Suprapubic skin (tissue), 4 donors: ENCODE measurements around the gene SLC4A9. TPM values are rescaled to one million over a fixed set of nuclear protein-coding genes. Genes with fewer than 3 reads are reported as not detected.

Experiments used
- DNase-seq, 2 donors: peaks; one replicate each; pipeline ENCODE4 v3.0.0-alpha.2; 2019; ENCODE audit warnings: low spot score in 2 of 2
- H3K27ac ChIP-seq: fragments of 200-600 bp; sonication (generic); one replicate; pipeline ENCODE4 v1.5.1; 2019
- H3K27me3 ChIP-seq: fragments of 200-600 bp; sonication (generic); one replicate; pipeline ENCODE4 v1.5.1; 2019
- H3K36me3 ChIP-seq: fragments of 200-600 bp; sonication (generic); one replicate; pipeline ENCODE4 v1.5.1; 2019
- H3K4me1 ChIP-seq: fragments of 200-600 bp; sonication (generic); one replicate; pipeline ENCODE4 v1.5.1; 2019
- H3K4me3 ChIP-seq: fragments of 200-600 bp; sonication (generic); one replicate; pipeline ENCODE4 v1.5.1; 2019; ENCODE audit warnings: mild to moderate bottlenecking
- H3K9me3 ChIP-seq: fragments of 200-600 bp; sonication (generic); one replicate; pipeline ENCODE4 v1.5.1; 2019
- CTCF ChIP-seq, 2 donors: fragments of 200-600 bp in 1 of 2; fragments of 450-650 bp in 1 of 2; sonication (generic) in 1 of 2; IDR thresholded peaks; one replicate each; pipeline ENCODE4 v1.5.1; 2016 to 2019; ENCODE audit warnings: antibody characterized with exemption in 2 of 2, mild to moderate bottlenecking in 1 of 2, moderate library complexity in 1 of 2
- EP300 ChIP-seq: sonication (generic); formaldehyde crosslinking; IDR thresholded peaks from one replicate; pipeline ENCODE4 v1.6.1; 2017; ENCODE audit warnings: antibody characterized with exemption
- POLR2A ChIP-seq, 2 donors: fragments of 450-650 bp; IDR thresholded peaks; one replicate each; pipeline ENCODE4 v1.6.1; 2017; ENCODE audit warnings: antibody characterized with exemption in 2 of 2, mild to moderate bottlenecking in 2 of 2, moderate library complexity in 2 of 2
- POLR2AphosphoS5 ChIP-seq, 3 donors: sonication (generic); formaldehyde crosslinking; IDR thresholded peaks; one replicate each; pipeline ENCODE4 v1.6.1; 2017; ENCODE audit warnings: antibody characterized with exemption in 3 of 3
- whole genome bisulfite sequencing: methylation state at CpG from one replicate; pipeline ENCODE4 v1.1.5; 2018; 5-methylcytosine and 5-hydroxymethylcytosine counted together
- total RNA-seq, 4 donors: library from RNA; depleted of rRNA; stranded (reverse); fragments of >200 nt; gene quantifications; one replicate each; pipeline ENCODE4 v1.1.0, GENCODE V29; 2016

The SLC4A9 gene
- total RNA-seq, 4 donors from 2014 or later = 0.56 TPM; not detected in 3

DNA sequence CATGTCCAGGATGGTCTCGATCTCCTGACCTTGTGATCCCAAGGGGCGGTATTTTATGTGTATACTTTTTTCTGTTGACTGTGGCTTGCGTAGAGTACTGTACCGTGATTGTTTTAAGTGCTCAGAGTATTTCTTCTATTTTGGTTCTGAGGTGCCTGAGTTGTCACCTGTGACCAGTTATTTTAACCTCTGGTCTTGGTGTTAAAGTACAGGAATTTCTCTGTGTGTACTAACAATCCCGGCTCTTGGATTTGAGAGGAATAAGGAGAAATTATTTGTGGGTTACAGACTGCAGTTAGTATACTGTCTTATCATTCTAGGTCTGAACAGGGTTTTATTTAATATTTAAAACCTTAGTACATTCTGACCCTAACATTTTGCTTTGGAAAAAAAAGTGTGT, 43.6 kb downstream of the SLC4A9 start:
- Histone ChIP-seq H3K27me3 (no peaks in the 10 kb centered on the region), H3K36me3 (no peaks in the 10 kb centered on the region), H3K27ac (no peak overlapping the region), H3K4me1 (peaks cover 50% of the 10 kb centered on the region), H3K4me3 (peak overlapping the region; percentile 99), H3K9me3 (no peaks in the 10 kb centered on the region)
- no peak for TF ChIP-seq POLR2A (IDR thresholded peaks at IDR 0.05)
- TF ChIP-seq EP300 = no peak
- TF ChIP-seq POLR2AphosphoS5 (IDR thresholded peaks at IDR 0.05) = no peak
- no peak for TF ChIP-seq CTCF (IDR thresholded peaks at IDR 0.05)
- no peak for DNase-seq
- 70% methylated on average over 5 of the region's 5 CpGs for WGBS

- Histone ChIP-seq H3K27me3 (no peaks in the 10 kb centered on the region), H3K36me3 (no peaks in the 10 kb centered on the region), H3K4me3 (no peak overlapping the region), H3K9me3 (no peaks in the 10 kb centered on the region), H3K4me1 (peaks cover 28% of the 10 kb centered on the region), H3K27ac (no peak overlapping the region)
- TF ChIP-seq POLR2AphosphoS5 (IDR thresholded peaks at IDR 0.05) (no peak), CTCF (IDR thresholded peaks at IDR 0.05) (no peak), POLR2A (IDR thresholded peaks at IDR 0.05) (no peak), EP300 (no peak)
- WGBS = 44% methylated on average over 4 of the region's 4 CpGs
- DNase-seq = no peak
Measured at GRCh38 chr5:140408750-140409241, 48.8 kb downstream of the SLC4A9 start.

DNA sequence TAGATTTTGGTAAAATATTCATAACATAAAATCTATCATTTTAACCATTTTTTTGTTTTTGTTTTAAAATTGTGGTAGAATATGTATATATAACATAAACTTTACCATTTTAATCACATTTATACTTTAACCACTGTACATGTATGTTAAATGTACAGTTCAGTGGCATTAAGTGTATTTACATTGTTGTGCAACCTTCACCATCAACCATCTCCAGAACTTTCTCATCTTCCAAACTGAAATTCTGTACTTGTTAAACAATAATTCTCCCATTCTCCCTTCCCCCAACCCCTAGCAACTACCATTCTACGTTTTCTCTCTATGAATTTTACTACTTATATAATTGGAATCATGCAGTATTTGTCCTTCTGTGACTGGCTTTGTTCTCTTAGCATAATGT, 53.2 kb downstream of the SLC4A9 start:
- H3K27me3 ChIP-seq = no peaks in the 10 kb centered on the region
- no peak overlapping the region for H3K4me3 ChIP-seq
- peaks cover 7% of the 10 kb centered on the region for H3K4me1 ChIP-seq
- no peak for TF ChIP-seq POLR2A (IDR thresholded peaks at IDR 0.05)
- TF ChIP-seq EP300 = no peak
- TF ChIP-seq POLR2AphosphoS5 (IDR thresholded peaks at IDR 0.05) = no peak
- TF ChIP-seq CTCF (IDR thresholded peaks at IDR 0.05) = no peak
- H3K9me3 ChIP-seq = no peaks in the 10 kb centered on the region
- H3K27ac ChIP-seq = no peak overlapping the region
- WGBS = 56% methylated on average over 1 of the region's 1 CpG
- no peaks in the 10 kb centered on the region for H3K36me3 ChIP-seq
- DNase-seq = no peak

- Histone ChIP-seq H3K27ac (no peak overlapping the region), H3K27me3 (no peaks in the 10 kb centered on the region), H3K9me3 (no peaks in the 10 kb centered on the region), H3K4me3 (no peak overlapping the region), H3K36me3 (no peaks in the 10 kb centered on the region), H3K4me1 (peaks cover 6% of the 10 kb centered on the region)
- DNase-seq = no peak
- TF ChIP-seq EP300 (no peak), CTCF (IDR thresholded peaks at IDR 0.05) (no peak), POLR2AphosphoS5 (IDR thresholded peaks at IDR 0.05) (no peak), POLR2A (IDR thresholded peaks at IDR 0.05) (no peak)
- WGBS = 97% methylated on average over 2 of the region's 2 CpGs
Measured at GRCh38 chr5:140417235-140417634, 57.2 kb downstream of the SLC4A9 start.

GRCh38 chr5:140418862-140419520, 59.0 kb downstream of the SLC4A9 start:
- no peak for DNase-seq
- TF ChIP-seq POLR2AphosphoS5 (IDR thresholded peaks at IDR 0.05) (no peak), CTCF (IDR thresholded peaks at IDR 0.05) (no peak), POLR2A (IDR thresholded peaks at IDR 0.05) (no peak)
- Histone ChIP-seq H3K4me3 (no peak overlapping the region), H3K27ac (no peak overlapping the region), H3K36me3 (no peaks in the 10 kb centered on the region), H3K9me3 (no peaks in the 10 kb centered on the region), H3K4me1 (peaks cover 17% of the 10 kb centered on the region), H3K27me3 (no peaks in the 10 kb centered on the region)
- WGBS = 94% methylated on average over 1 of the region's 1 CpG
